OCI-LY3 (cell line): ENCODE results near the gene GPN3.
A peak's percentile ranks its signal among the peaks of the same experiment; 100 is the strongest.

ENCODE experiments used
- H2AFZ ChIP-seq: fragments of 200-600, 300-600 bp; shearing (Covaris generic); 2 replicates; pipeline ENCODE4 v1.6.0; 2014; ENCODE audit warnings: antibody characterized with exemption, low read depth, low read length
- H3K27ac ChIP-seq: fragments of 200-600, 300-600 bp; sonication (generic); 2 replicates; pipeline ENCODE4 v1.5.1; 2014; ENCODE audit warnings: mild to moderate bottlenecking, low read length, moderate library complexity, mixed read lengths
- H3K27me3 ChIP-seq: fragments of 200-600, 300-600 bp; sonication (generic); 2 replicates; pipeline ENCODE4 v1.6.1; 2014; ENCODE audit warnings: low read depth, low read length, mixed read lengths
- H3K36me3 ChIP-seq: fragments of 200-600, 300-600 bp; sonication (generic); replicated peaks from 2 replicates; pipeline ENCODE3; 2014; ENCODE audit warnings: low read depth, low read length, mixed read lengths
- H3K4me1 ChIP-seq: fragments of 300-600, 200-600 bp; sonication (generic); 2 replicates; pipeline ENCODE4 v1.6.1; 2014; ENCODE audit warnings: low read length, mixed read lengths
- H3K4me2 ChIP-seq: fragments of 200-600, 300-600 bp; sonication (generic); 2 replicates; pipeline ENCODE4 v1.6.1; 2014; ENCODE audit warnings: low read length, mixed read lengths
- H3K4me3 ChIP-seq: fragments of 300-600, 200-600 bp; sonication (generic); 2 replicates; pipeline ENCODE4 v1.5.1; 2014; ENCODE audit warnings: antibody characterized with exemption, mild to moderate bottlenecking, low read length, moderate library complexity
- H3K79me2 ChIP-seq: fragments of 300-600, 200-600 bp; shearing (Covaris generic); 2 replicates; pipeline ENCODE4 v1.6.1; 2014; ENCODE audit warnings: mild to moderate bottlenecking, low read length, mixed read lengths
- H3K9ac ChIP-seq: fragments of 300-600, 200-600 bp; shearing (Covaris generic); 2 replicates; pipeline ENCODE4 v1.6.0; 2014; ENCODE audit warnings: mild to moderate bottlenecking, low read length, moderate library complexity
- H3K9me3 ChIP-seq: fragments of 200-600, 300-600 bp; shearing (Covaris generic); 2 replicates; pipeline ENCODE4 v1.6.1; 2014; ENCODE audit warnings: low read length, mixed read lengths; ENCODE audit not compliant: insufficient read depth
- H4K20me1 ChIP-seq: fragments of 200-600, 300-600 bp; sonication (generic); 2 replicates; pipeline ENCODE4 v1.6.1; 2016; ENCODE audit warnings: low read length, mixed read lengths; ENCODE audit not compliant: insufficient read depth
- EZH2phosphoT487 ChIP-seq: fragments of 200-600 bp; shearing (Covaris generic); IDR thresholded peaks from 2 replicates; pipeline ENCODE4 v1.6.1; 2018; ENCODE audit warnings: antibody characterized with exemption, mixed run types, low read depth
- TF ChIP-seq, protein P1 (sequence below): fragments of 200-600, 300-600 bp; sonication (generic); IDR thresholded peaks from 2 replicates; pipeline ENCODE4 v1.5.1; 2014; ENCODE audit warnings: antibody characterized with exemption, low read length, low read depth

Gene GPN3

DNA sequence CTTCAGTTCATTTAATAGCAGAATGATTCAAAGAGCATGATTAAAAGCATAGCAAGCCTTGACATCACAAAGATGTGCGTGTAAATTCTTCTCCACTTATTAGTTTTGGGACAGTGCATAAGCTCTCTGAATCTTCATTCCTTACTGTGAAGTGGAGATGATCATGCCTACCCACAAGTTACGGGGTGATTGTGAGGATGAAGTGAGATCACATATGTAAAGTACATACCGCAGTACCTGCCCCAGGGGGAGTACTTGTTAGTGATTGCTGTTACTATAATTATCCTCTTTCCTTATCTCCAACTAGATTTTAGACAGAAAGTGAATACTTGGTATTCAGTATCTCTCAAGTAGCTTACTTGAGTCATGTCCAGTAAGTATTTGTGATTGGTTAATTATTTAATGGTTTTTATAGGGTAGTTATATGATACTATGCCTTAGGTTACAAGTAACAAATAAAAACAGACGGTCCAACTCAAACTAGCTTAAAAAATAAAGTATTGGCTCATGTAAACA lies 40.1 kb upstream of the GPN3 start:
- no peaks in the 10 kb centered on the region for H4K20me1 ChIP-seq
- H3K4me2 ChIP-seq, result no peak overlapping the region; the same call in 1 of the 2 replicates
- peaks cover 4% of the 10 kb centered on the region; the same call in 1 of the 2 replicates for H3K4me1 ChIP-seq
- H2AFZ ChIP-seq, result no peak overlapping the region
- H3K9me3 ChIP-seq, result no peaks in the 10 kb centered on the region
- TF ChIP-seq, protein P1, sequence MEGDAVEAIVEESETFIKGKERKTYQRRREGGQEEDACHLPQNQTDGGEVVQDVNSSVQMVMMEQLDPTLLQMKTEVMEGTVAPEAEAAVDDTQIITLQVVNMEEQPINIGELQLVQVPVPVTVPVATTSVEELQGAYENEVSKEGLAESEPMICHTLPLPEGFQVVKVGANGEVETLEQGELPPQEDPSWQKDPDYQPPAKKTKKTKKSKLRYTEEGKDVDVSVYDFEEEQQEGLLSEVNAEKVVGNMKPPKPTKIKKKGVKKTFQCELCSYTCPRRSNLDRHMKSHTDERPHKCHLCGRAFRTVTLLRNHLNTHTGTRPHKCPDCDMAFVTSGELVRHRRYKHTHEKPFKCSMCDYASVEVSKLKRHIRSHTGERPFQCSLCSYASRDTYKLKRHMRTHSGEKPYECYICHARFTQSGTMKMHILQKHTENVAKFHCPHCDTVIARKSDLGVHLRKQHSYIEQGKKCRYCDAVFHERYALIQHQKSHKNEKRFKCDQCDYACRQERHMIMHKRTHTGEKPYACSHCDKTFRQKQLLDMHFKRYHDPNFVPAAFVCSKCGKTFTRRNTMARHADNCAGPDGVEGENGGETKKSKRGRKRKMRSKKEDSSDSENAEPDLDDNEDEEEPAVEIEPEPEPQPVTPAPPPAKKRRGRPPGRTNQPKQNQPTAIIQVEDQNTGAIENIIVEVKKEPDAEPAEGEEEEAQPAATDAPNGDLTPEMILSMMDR, result no peak
- no peak for TF ChIP-seq EZH2phosphoT487
- H3K27ac ChIP-seq, result no peak overlapping the region
- H3K79me2 ChIP-seq, result no peaks in the 10 kb centered on the region
- no peak overlapping the region for H3K4me3 ChIP-seq
- no peaks in the 10 kb centered on the region for H3K36me3 ChIP-seq
- no peaks in the 10 kb centered on the region for H3K27me3 ChIP-seq
- H3K9ac ChIP-seq, result no peak overlapping the region

DNA sequence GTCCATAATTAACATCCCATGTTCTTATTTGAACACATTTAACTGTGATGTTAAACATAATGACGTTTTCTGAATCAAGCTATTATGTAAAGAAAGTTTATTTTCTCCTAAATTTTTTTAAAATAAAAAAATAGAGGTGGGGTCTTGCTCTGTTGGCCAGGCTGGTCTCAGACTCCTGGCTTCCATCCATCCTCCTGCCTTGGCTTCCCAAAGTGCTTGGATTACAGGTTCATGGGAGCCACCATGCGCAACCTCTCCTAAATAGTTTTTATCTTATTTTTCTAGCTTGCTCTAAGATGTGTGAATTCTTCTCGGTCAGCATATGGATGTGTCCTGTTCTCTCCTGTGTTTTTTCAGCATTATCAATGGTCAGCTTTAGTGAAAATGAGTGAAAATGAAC lies 37.3 kb upstream of the GPN3 start:
- Histone ChIP-seq H2AFZ (no peak overlapping the region), H3K27ac (no peak overlapping the region), H4K20me1 (no peaks in the 10 kb centered on the region), H3K4me3 (no peak overlapping the region), H3K9me3 (no peaks in the 10 kb centered on the region), H3K27me3 (no peaks in the 10 kb centered on the region), H3K4me2 (no peak overlapping the region), H3K79me2 (peaks cover 15% of the 10 kb centered on the region), H3K4me1 (peaks cover 18% of the 10 kb centered on the region), H3K9ac (no peak overlapping the region), H3K36me3 (no peaks in the 10 kb centered on the region)
- TF ChIP-seq EZH2phosphoT487, result no peak
- TF ChIP-seq, protein P1, result no peak

DNA sequence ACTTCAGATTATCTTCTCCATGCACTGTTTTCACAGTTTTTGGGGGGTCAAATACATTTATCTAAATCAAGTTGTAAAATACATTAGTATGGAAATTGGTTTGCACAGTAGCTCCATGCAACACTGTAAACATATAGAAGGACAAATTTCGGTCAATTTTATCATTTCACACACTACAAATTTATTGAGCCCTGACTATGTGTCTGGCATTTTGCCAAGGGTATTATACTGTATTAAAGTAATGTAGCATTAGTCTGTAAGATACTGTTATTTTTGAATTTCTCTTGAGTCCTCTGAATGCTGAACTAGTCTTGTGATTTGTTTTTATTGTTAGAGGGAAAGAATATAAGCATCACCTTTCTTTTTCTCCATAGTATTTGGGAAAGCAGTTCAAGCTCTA lies 35.4 kb upstream of the GPN3 start:
- Histone ChIP-seq H3K9me3 (no peaks in the 10 kb centered on the region), H4K20me1 (no peaks in the 10 kb centered on the region), H3K9ac (no peak overlapping the region), H3K4me3 (no peak overlapping the region), H3K79me2 (peaks cover 32% of the 10 kb centered on the region), H3K4me1 (peaks cover 22% of the 10 kb centered on the region), H3K4me2 (no peak overlapping the region), H3K27ac (no peak overlapping the region), H2AFZ (no peak overlapping the region), H3K36me3 (peaks cover 9% of the 10 kb centered on the region), H3K27me3 (no peaks in the 10 kb centered on the region)
- TF ChIP-seq, protein P1, result no peak
- TF ChIP-seq EZH2phosphoT487, result no peak

DNA sequence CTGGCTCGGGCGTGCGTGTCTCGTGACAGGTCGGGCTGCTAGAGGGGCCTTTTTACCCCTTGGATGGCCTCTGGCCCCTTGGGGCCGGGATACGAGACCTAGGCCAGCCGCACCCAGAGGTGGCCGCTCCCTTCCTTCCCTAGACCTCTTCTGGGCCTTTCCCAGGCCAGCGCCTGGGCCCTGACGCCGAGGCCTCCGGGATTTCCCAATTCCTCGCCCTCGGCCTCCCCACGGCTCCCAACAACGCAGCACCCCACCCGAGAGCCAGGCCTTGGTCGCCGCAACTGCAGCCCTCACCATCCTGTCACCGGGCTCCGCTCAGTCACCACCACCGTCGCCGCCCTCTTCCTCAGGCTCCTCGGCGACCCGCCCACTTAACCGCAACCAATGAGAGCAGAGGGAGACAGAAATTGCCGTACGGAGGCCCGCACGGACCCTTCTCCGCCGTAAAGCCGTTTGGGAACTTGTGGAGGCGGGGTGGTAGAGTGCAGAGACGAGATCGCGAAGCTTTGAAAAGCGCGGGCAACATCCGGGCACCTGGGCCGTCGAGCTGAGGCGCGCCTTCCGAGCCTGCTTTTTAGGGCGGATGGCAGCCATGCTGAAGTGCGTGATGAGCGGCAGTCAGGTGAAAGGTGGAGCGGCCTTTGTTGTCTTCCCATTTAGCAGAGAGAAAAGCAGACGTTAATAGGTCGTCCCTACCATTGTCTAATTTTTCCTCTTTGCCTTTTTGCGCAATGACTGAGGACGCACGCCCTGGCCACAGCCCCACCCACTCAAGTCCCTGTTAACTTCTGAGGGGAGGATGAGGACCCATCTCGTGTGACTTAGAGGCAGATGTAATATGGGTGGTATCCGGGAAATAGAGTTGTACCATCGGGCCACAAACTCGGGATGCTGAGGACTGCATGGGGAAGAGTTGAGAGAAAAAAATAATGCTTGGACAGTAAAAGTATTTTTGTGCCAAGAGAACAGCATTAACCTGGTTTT lies 34.0 kb upstream of the GPN3 start, which contains the start of the genes RAD9B and VPS29:
TSS of gene RAD9B (plus strand) at position 580 of the 987 bp plus-strand sequence. CDS start at position 587, 7 bp downstream.
TSS of gene VPS29 (minus strand) at position 360 of the 987 bp plus-strand sequence. CDS start at position 300, 60 bp downstream.
- TF ChIP-seq, protein P1, result no peak
- no peak for TF ChIP-seq EZH2phosphoT487
- H2AFZ ChIP-seq, result peak within 1 kb of the TSS; percentile 94
- H3K4me3 ChIP-seq, result peak within 1 kb of the TSS; percentile 88
- H3K9me3 ChIP-seq, result no peaks in the 10 kb centered on the region
- H3K27ac ChIP-seq, result peak within 1 kb of the TSS; percentile 73
- peaks cover 9% of the 10 kb centered on the region for H3K36me3 ChIP-seq
- H3K4me2 ChIP-seq, result peak within 1 kb of the TSS; percentile 91
- no peaks in the 10 kb centered on the region for H4K20me1 ChIP-seq
- no peaks in the 10 kb centered on the region for H3K27me3 ChIP-seq
- H3K9ac ChIP-seq, result peak within 1 kb of the TSS; percentile 82
- H3K79me2 ChIP-seq, result peaks cover 37% of the 10 kb centered on the region
- H3K4me1 ChIP-seq, result peaks cover 18% of the 10 kb centered on the region
